H1 (cell line): ENCODE data around the gene IGFL3. TPM values are rescaled to one million over a fixed set of nuclear protein-coding genes. Genes with fewer than 3 reads are reported as not detected.

Source experiments
- CTCF ChIA-PET: fragments of 300-600 bp; sonication (Branson Sonifier 250); formaldehyde crosslinking; loops from one replicate; lab custom pipeline; 2021; ENCODE audit not compliant: partially characterized antibody; lab: Charles Lee
- POLR2A ChIA-PET: fragments of 300-600 bp; sonication (Branson Sonifier 250); formaldehyde crosslinking; loops from one replicate; lab custom pipeline; 2021; ENCODE audit warnings: inconsistent platforms; ENCODE audit not compliant: partially characterized antibody; lab: Charles Lee
- DNase-seq, 2 experiments: peaks; one replicate each; pipeline versions ENCODE4 v3.0.0 to v3.0.0-alpha.2; 2010 to 2022; ENCODE audit warnings: low spot score in 2 of 2, low read depth in 1 of 2, mixed read lengths in 1 of 2
- FAIRE-seq: peaks from 2 replicates; lab custom pipeline; 2011; peaks lifted over from hg19 to GRCh38; lab: Jason Lieb, UNC
- H2AFZ ChIP-seq: 2 replicates; pipeline ENCODE4 v1.8.1; 2012; ENCODE audit warnings: low read length, inconsistent platforms
- H2AK5ac ChIP-seq: 2 replicates; pipeline ENCODE4 v1.6.1; 2013; ENCODE audit warnings: low read depth, low read length
- H2BK120ac ChIP-seq: replicated peaks from 2 replicates; pipeline ENCODE3; 2013; ENCODE audit warnings: low read depth, low read length, inconsistent platforms
- H2BK12ac ChIP-seq: 2 replicates; pipeline ENCODE4 v1.6.1; 2013; ENCODE audit warnings: low read depth, low read length
- H2BK15ac ChIP-seq: 2 replicates; pipeline ENCODE4 v1.6.1; 2013; ENCODE audit warnings: low read length
- H2BK20ac ChIP-seq: 2 replicates; pipeline ENCODE4 v1.6.1; 2013; ENCODE audit warnings: low read length
- H2BK5ac ChIP-seq: 2 replicates; pipeline ENCODE4 v1.6.1; 2013; ENCODE audit warnings: low read depth, low read length
- H3K14ac ChIP-seq: 2 replicates; pipeline ENCODE4 v1.6.1; 2013; ENCODE audit warnings: inconsistent platforms; ENCODE audit not compliant: insufficient read length
- H3K18ac ChIP-seq: 2 replicates; pipeline ENCODE4 v1.6.1; 2013; ENCODE audit warnings: low read length; ENCODE audit errors: extremely low read depth
- H3K23ac ChIP-seq: 2 replicates; pipeline ENCODE4 v1.6.1; 2013; ENCODE audit warnings: inconsistent platforms; ENCODE audit not compliant: insufficient read length
- H3K23me2 ChIP-seq: 2 replicates; pipeline ENCODE4 v1.6.1; 2013; ENCODE audit warnings: low read depth, low read length
- H3K27ac ChIP-seq: 2 replicates; pipeline ENCODE4 v1.6.1; 2011; ENCODE audit warnings: low read depth, low read length, inconsistent platforms
- H3K27me3 ChIP-seq, 4 experiments: replicated peaks in 1 of 4; 1 replicate in 1 of 4; 2 replicates in 3 of 4; pipeline versions ENCODE4 v1.6.1 to v1.8.1; 2011 to 2013; ENCODE audit warnings: low read length in 3 of 4, mild to moderate bottlenecking in 3 of 4, inconsistent platforms in 2 of 4, mixed read lengths in 2 of 4, moderate library complexity in 1 of 4; ENCODE audit not compliant: control insufficient read depth in 3 of 4, insufficient read depth in 3 of 4; ENCODE audit errors: extremely low read depth in 1 of 4
- H3K36me3 ChIP-seq, 4 experiments: 2 replicates each; pipeline versions ENCODE4 v1.6.1 to v1.8.1; 2011 to 2013; ENCODE audit warnings: mild to moderate bottlenecking in 4 of 4, low read length in 3 of 4, moderate library complexity in 2 of 4, control low read depth in 1 of 4, inconsistent platforms in 1 of 4; ENCODE audit not compliant: insufficient read depth in 4 of 4, control insufficient read depth in 2 of 4
- H3K4ac ChIP-seq: replicated peaks from 2 replicates; pipeline ENCODE3; 2013; ENCODE audit warnings: low read length, low read depth, mixed read lengths, inconsistent platforms; ENCODE audit not compliant: insufficient read length
- H3K4me1 ChIP-seq, 4 experiments: replicated peaks in 1 of 4; 1 replicate in 1 of 4; 2 replicates in 3 of 4; pipeline versions ENCODE4 v1.6.1 to v1.8.1; 2011 to 2013; ENCODE audit warnings: low read length in 3 of 4, inconsistent platforms in 2 of 4, mixed read lengths in 1 of 4; ENCODE audit not compliant: insufficient read depth in 4 of 4, control insufficient read depth in 3 of 4
- H3K4me2 ChIP-seq, 2 experiments: 2 replicates each; pipeline versions ENCODE4 v1.6.1 to v1.8.1; 2011 to 2013; ENCODE audit warnings: low read depth in 2 of 2, low read length in 2 of 2, control low read depth in 1 of 2, inconsistent platforms in 1 of 2, mild to moderate bottlenecking in 1 of 2; ENCODE audit not compliant: insufficient read depth in 1 of 2
- H3K4me3 ChIP-seq, 4 experiments: fragments of 200-600, 300-600 bp in 1 of 4; sonication (generic), shearing (Covaris generic), sonication (Bioruptor Twin) in 1 of 4; 2 replicates each; pipeline versions ENCODE4 v1.5.1 to v1.8.1; 2011 to 2016; ENCODE audit warnings: low read length in 4 of 4, low read depth in 3 of 4, control low read depth in 2 of 4, inconsistent platforms in 2 of 4, mild to moderate bottlenecking in 2 of 4, mixed read lengths in 1 of 4, moderate library complexity in 1 of 4; ENCODE audit not compliant: insufficient read depth in 2 of 4; ENCODE audit errors: extremely low read depth in 1 of 4
- H3K56ac ChIP-seq: replicated peaks from 2 replicates; pipeline ENCODE3; 2013; ENCODE audit warnings: low read depth, mild to moderate bottlenecking, mixed read lengths, low read length, inconsistent platforms; ENCODE audit not compliant: insufficient read length
- H3K79me1 ChIP-seq: 2 replicates; pipeline ENCODE4 v1.6.1; 2013; ENCODE audit warnings: low read depth, low read length, control low read depth
- H3K79me2 ChIP-seq, 2 experiments: 2 replicates each; pipeline versions ENCODE4 v1.6.1 to v1.8.1; 2012 to 2013; ENCODE audit warnings: low read length in 2 of 2, mild to moderate bottlenecking in 2 of 2, inconsistent platforms in 1 of 2; ENCODE audit not compliant: insufficient read depth in 2 of 2, control insufficient read depth in 1 of 2
- H3K9ac ChIP-seq, 4 experiments: replicated peaks in 1 of 4; 1 replicate in 1 of 4; 2 replicates in 3 of 4; pipeline versions ENCODE4 v1.6.1 to v1.8.1; 2011 to 2013; ENCODE audit warnings: low read depth in 3 of 4, low read length in 3 of 4, control low read depth in 2 of 4, mild to moderate bottlenecking in 2 of 4, moderate library complexity in 2 of 4, inconsistent platforms in 1 of 4; ENCODE audit errors: extremely low read depth in 1 of 4
- H3K9me3 ChIP-seq, 2 experiments: 2 replicates each; pipeline versions ENCODE4 v1.6.1 to v1.8.1; 2012 to 2013; ENCODE audit warnings: mild to moderate bottlenecking in 2 of 2, moderate library complexity in 2 of 2, control low read depth in 1 of 2, inconsistent platforms in 1 of 2, low read depth in 1 of 2, low read length in 1 of 2, mixed read lengths in 1 of 2; ENCODE audit not compliant: insufficient read depth in 2 of 2
- H4K20me1 ChIP-seq, 2 experiments: replicated peaks in 1 of 2; 2 replicates each; pipeline versions ENCODE3 to v1.8.1; 2011 to 2013; ENCODE audit warnings: inconsistent platforms in 2 of 2, low read length in 2 of 2, mild to moderate bottlenecking in 1 of 2; ENCODE audit not compliant: insufficient read depth in 2 of 2, control insufficient read depth in 1 of 2
- H4K5ac ChIP-seq: 2 replicates; pipeline ENCODE4 v1.6.1; 2013; ENCODE audit warnings: low read length, low read depth, mixed read lengths, inconsistent platforms; ENCODE audit not compliant: insufficient read length
- H4K8ac ChIP-seq: 2 replicates; pipeline ENCODE4 v1.8.0; 2013; ENCODE audit warnings: mild to moderate bottlenecking, moderate library complexity, low read length, inconsistent platforms; ENCODE audit not compliant: insufficient read depth; ENCODE audit errors: extremely low read depth
- H4K91ac ChIP-seq: replicated peaks from 2 replicates; pipeline ENCODE3; 2013; ENCODE audit warnings: low read length, mixed read lengths, inconsistent platforms; ENCODE audit not compliant: insufficient read length
- ASH2L ChIP-seq: fragments of 200-600, 300-600 bp; sonication (generic); IDR thresholded peaks from one replicate; pipeline ENCODE4 v1.7.1; 2017; ENCODE audit warnings: low read length
- BRCA1 ChIP-seq: IDR thresholded peaks from 2 replicates; pipeline ENCODE4 v1.6.1; 2012; ENCODE audit warnings: low read depth, low read length, improper control_type of control experiment
- E2F6 ChIP-seq: IDR thresholded peaks from 2 replicates; pipeline ENCODE4 v1.6.1; 2012; ENCODE audit warnings: inconsistent platforms
- EGR1 ChIP-seq: IDR thresholded peaks from 2 replicates; pipeline ENCODE4 v1.6.1; 2011; ENCODE audit warnings: low read depth, low read length, borderline replicate concordance
- JUND ChIP-seq: IDR thresholded peaks from 2 replicates; pipeline ENCODE4 v1.6.1; 2011; ENCODE audit warnings: mild to moderate bottlenecking, improper control_type of control experiment, low read length
- KDM1A ChIP-seq: fragments of 200-600, 300-600 bp; sonication (generic); IDR thresholded peaks from 2 replicates; pipeline ENCODE4 v1.7.1; 2016; ENCODE audit warnings: mild to moderate bottlenecking, low read length, borderline replicate concordance
- KDM5A ChIP-seq: fragments of 200-600 bp; IDR thresholded peaks from 2 replicates; pipeline ENCODE4 v1.7.1; 2012; ENCODE audit warnings: mild to moderate bottlenecking, low read length, inconsistent platforms, mixed read lengths
- NANOG ChIP-seq: IDR thresholded peaks from 2 replicates; pipeline ENCODE4 v1.6.1; 2011; ENCODE audit warnings: low read length, low read depth, mild to moderate bottlenecking, inconsistent platforms; ENCODE audit not compliant: insufficient read depth, poor library complexity, severe bottlenecking
- NRF1 ChIP-seq: IDR thresholded peaks from 2 replicates; pipeline ENCODE4 v1.6.1; 2011; ENCODE audit warnings: mild to moderate bottlenecking, low read depth, low read length, improper control_type of control experiment
- POLR2AphosphoS5 ChIP-seq: IDR thresholded peaks from 2 replicates; pipeline ENCODE4 v1.6.1; 2011; ENCODE audit warnings: low read depth, low read length
- RBBP5 ChIP-seq: IDR thresholded peaks from 2 replicates; pipeline ENCODE4 v1.7.1; 2012; ENCODE audit warnings: low read depth, mild to moderate bottlenecking, inconsistent platforms, low read length, moderate library complexity, borderline replicate concordance
- RNF2 ChIP-seq: fragments of 200-900, 300-1000 bp; sonication (generic); IDR thresholded peaks from 2 replicates; pipeline ENCODE4 v1.7.1; 2016; ENCODE audit warnings: borderline replicate concordance, low read depth, mild to moderate bottlenecking, antibody characterized with exemption, low read length; ENCODE audit not compliant: poor library complexity, severe bottlenecking; ENCODE audit errors: missing control alignments
- SAP30 ChIP-seq: fragments of 300-600 bp; sonication (generic); IDR thresholded peaks from 2 replicates; pipeline ENCODE4 v1.7.1; 2012; ENCODE audit warnings: low read length, moderate library complexity, mild to moderate bottlenecking, inconsistent platforms; ENCODE audit not compliant: insufficient read depth, insufficient replicate concordance
- TAF1 ChIP-seq: IDR thresholded peaks from 2 replicates; pipeline ENCODE4 v1.6.1; 2011; ENCODE audit warnings: mild to moderate bottlenecking, low read depth, low read length
- WGBS, 2 experiments: shearing (Covaris generic) in 1 of 2; methylation state at CpG; one replicate each; pipeline versions ENCODE4 v1.1.6 to v1.1.7; 2013 to 2015; ENCODE audit warnings: low lambda C conversion rate in 2 of 2, mixed read lengths in 2 of 2, inconsistent platforms in 1 of 2, low coverage in 1 of 2, missing lambda C conversion rate in 1 of 2; ENCODE audit not compliant: insufficient replicate concordance in 2 of 2, insufficient coverage in 1 of 2, insufficient read length in 1 of 2; ENCODE audit errors: extremely low coverage in 1 of 2, missing lambda C conversion rate in 1 of 2; 5-methylcytosine and 5-hydroxymethylcytosine counted together
- polyA plus RNA-seq, 7 experiments: library from polyadenylated mRNA; depleted of rRNA in 3 of 7; stranded (reverse) in 5 of 7; unstranded in 2 of 7; fragments of >200 nt in 5 of 7; fragments of 200-250 nt in 2 of 7; gene quantifications; 1 replicate in 5 of 7; 2 replicates in 1 of 7; 4 replicates in 1 of 7; pipeline versions ENCODE4 v1.2.1 to v1.2.3, GENCODE V29; 2011 to 2013; ENCODE audit warnings: missing spikeins in 2 of 7, mixed read lengths in 2 of 7
- total RNA-seq: library from RNA; stranded (reverse); fragmentation: NEBNext Ultra II Directional; extraction: Animal tissue kit (Norgen Biotek cat#: 25700); gene quantifications from 2 replicates; pipeline ENCODE4 v1.2.1, GENCODE V29; 2021

IGFL3 gene
- total and polyA plus RNA-seq, 2 of the 8 experiments (the other 6 are each of a cell fraction or from before 2014, with no cell fraction given), result 0.12 TPM; not detected in 1

- POLR2A ChIA-PET, result no interaction called here
- H4K91ac ChIP-seq, result no peak overlapping the region
- no peak overlapping the region for H2BK12ac ChIP-seq
- CTCF ChIA-PET, result interaction anchor here (1.0 to 1.2 kb wide), 2 partner anchors 32 to 155 kb away, joined by 3 to 4 read pairs; no protein-coding TSS in a partner anchor
- no peak overlapping the region for H3K18ac ChIP-seq
- no peak overlapping the region for H2BK20ac ChIP-seq
- no peak overlapping the region for H3K14ac ChIP-seq
- no peak overlapping the region for H3K56ac ChIP-seq
- no peak overlapping the region for H2BK5ac ChIP-seq
- H3K4me2 ChIP-seq, result no peak overlapping the region
- FAIRE-seq, result no peak
- H2BK15ac ChIP-seq, result no peak overlapping the region
- no peak overlapping the region for H2AK5ac ChIP-seq
- no peak overlapping the region for H2AFZ ChIP-seq
- DNase-seq, result no peak
- H3K9ac ChIP-seq, result no peak overlapping the region
- no peaks in the 10 kb centered on the region for H3K36me3 ChIP-seq
- H3K4ac ChIP-seq, result no peak overlapping the region
- no peaks in the 10 kb centered on the region for H3K79me1 ChIP-seq
- H3K27me3 ChIP-seq, result no peaks in the 10 kb centered on the region
- H3K4me3 ChIP-seq, result no peak overlapping the region
- no peak overlapping the region for H4K8ac ChIP-seq
- no peaks in the 10 kb centered on the region for H3K9me3 ChIP-seq
- H3K27ac ChIP-seq, result no peak overlapping the region
- H3K23ac ChIP-seq, result no peak overlapping the region
- 82% methylated on average over 6 of the region's 6 CpGs; no CpG with 5 or more reads in 1 of the 2 experiments for WGBS, 2 experiments
- H3K4me1 ChIP-seq, result peaks cover 0 to 3% (median 0%) of the 10 kb centered on the region in 4 experiments; a peak in 2 of 7 replicates
- no peak overlapping the region for H2BK120ac ChIP-seq
- no peaks in the 10 kb centered on the region for H3K23me2 ChIP-seq
- H4K20me1 ChIP-seq, result no peaks in the 10 kb centered on the region
- no peak overlapping the region for H4K5ac ChIP-seq
- no peaks in the 10 kb centered on the region for H3K79me2 ChIP-seq
- TF ChIP-seq NRF1, result no peak
- no peak for TF ChIP-seq EGR1
- no peak for TF ChIP-seq RBBP5
- TF ChIP-seq TAF1, result no peak
- no peak for TF ChIP-seq JUND
- TF ChIP-seq E2F6, result no peak
- TF ChIP-seq ASH2L, result no peak
- no peak for TF ChIP-seq SAP30
- TF ChIP-seq BRCA1, result no peak
- no peak for TF ChIP-seq NANOG
- no peak for TF ChIP-seq KDM5A
- TF ChIP-seq KDM1A, result no peak
- TF ChIP-seq POLR2AphosphoS5, result no peak
- no peak for TF ChIP-seq RNF2
These were observed 14.6 kb downstream of the IGFL3 start for GRCh38 chr19:46109876-46110275.
